Activated gamma-delta T cell treated with Interleukin-2 at 50 U/mL for 16 hours (primary cell): ENCODE data around the gene CPNE9.

Experiments used
- DNase-seq: peaks from one replicate; pipeline ENCODE4 v3.0.0-alpha.2; 2020

CPNE9 gene

DNA sequence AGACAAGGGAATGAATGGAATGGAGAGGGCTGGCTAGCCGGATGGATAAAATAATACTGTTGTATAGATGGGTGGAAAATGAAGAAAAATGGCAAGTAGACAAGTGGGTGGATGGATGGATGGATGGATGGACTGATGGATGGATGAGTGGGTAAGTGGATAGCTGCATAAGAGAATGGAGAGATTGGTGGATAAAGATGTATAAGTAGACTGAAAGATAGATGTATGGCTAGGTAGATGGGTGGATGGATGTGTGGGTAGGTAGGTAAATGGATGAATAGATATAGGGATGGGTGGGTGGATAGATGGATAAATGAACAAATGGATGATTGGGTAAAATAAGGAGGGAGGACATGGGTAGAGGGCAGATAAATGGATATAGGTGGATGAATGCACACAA lies 13.9 kb downstream of the CPNE9 start:
- no peak for DNase-seq

DNA sequence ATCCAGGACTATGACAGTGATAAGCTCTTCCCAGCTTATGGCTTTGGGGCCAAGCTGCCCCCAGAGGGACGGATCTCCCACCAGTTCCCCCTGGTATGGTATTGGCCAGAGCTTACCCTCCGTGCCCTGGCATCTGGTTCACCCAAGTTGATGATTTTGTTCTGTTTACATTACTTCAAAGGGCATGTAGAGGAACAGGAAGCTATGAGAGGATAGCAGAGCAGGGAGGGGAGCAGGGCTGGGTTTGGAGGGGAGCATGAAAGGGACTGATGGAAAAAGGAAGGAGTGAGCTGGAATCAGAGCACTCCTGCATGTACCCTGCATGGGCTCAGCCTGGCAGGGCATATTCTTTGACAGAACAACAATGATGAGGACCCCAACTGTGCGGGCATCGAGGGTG lies 14.5 kb downstream of the CPNE9 start:
- DNase-seq, result no peak

DNA sequence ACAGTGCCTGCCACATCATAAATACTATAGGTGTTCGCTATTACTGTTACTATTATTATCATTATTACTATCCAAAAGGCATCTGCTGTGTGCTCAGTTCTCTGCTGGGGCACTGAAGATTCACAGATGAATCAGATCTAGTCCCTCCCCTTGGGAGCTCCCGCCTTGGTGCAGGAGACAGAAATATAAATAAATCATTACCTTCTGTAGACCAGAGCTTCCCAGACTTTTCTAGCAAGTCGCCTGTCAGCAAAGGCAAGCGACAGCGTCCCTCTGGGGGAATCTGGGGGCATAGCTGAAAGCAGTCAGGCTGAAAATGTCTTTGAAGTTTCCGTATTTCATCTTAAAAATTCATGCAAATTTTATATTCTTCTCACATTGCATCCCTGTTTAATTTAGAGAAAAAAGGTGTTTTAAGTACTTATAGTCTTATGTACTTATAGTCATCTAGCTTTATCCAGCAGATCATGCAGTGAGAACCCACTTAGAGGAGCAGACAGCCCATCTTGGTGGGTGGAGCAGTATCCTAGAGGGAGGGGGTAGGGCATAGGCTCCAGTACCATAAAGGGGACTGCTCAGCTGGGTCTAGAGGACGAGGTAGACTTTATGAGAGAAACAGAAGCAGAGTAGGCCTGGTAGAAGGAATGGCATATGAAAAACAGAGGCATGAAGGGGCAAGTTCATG lies 17.5 kb downstream of the CPNE9 start:
- no peak for DNase-seq

DNA sequence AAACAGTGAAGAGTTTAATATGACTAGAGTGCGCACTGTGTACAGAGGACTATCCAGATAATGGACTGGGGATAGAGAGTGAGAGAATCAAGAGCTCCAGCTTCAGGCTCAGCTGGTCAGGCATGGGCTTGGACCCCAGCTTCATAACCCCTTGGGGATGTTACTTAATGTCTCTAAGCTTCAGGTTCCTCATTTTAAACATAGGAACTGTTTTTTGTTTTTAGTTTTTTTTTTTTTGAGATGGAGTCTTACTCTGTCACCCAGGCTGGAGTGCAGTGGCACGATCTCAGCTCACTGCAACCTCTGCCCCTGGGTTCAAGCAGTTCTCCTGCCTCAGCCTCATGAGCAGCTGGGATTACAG lies 18.0 kb downstream of the CPNE9 start:
- DNase-seq, result no peak

DNA sequence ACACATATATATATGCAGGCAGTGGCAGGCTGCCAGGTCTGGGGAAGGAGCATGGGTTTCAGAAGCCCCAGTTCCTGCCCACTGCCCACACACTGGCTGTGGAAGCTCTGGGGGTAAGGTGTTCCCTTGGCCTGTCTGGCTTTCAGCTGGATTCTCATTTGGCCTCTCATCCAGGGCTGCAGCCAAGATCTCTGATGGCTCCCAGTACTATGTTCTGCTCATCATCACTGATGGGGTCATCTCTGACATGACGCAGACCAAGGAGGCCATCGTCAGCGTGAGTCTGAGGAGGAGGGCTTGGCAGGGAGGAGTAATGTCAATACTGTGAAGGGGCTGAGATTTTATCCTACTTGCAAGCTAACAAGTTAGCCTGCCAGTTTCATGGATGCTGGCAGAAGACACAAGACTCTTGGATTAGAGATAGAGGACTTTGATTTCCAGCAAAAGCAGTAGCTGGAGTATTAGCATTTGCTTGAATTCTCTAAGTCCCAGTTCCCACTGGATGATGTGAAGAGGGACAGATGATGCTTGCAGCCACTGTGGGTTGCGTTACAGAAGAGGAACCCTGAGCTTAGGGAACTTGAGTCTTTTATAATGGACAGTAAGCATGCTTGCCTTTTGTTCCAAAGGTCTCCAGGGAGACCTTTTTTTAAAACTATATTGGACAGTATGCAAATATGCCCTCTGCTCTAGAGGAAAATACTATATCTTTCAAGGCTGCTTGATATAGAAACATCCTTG lies 22.3 kb downstream of the CPNE9 start:
- DNase-seq, result no peak

DNA sequence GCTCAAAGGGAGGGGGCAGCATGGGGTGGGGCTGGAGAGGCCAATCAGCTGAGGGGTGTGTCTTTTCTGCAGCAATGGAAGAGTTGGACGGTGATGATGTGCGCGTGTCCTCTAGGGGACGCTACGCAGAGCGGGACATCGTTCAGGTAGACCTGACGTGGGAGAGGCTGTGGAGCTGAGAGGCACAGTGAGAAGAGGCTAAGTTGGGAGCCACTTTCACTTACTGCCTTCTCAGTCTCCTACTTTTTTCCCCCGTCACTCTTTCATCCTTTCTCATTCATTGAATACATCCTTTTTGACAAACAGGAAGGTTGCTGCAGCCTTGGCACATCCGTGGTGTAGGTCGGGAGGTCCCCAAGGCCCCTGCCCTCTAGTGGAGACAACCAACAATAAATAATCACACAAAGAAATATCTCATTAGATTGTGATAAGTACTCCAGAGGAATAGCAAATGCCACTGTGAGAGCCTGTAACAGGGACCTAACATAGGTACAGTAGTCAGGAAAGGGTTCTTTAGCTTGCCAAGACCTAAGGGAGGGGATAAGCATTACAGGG lies 23.5 kb downstream of the CPNE9 start:
- peak; percentile 54 for DNase-seq

DNA sequence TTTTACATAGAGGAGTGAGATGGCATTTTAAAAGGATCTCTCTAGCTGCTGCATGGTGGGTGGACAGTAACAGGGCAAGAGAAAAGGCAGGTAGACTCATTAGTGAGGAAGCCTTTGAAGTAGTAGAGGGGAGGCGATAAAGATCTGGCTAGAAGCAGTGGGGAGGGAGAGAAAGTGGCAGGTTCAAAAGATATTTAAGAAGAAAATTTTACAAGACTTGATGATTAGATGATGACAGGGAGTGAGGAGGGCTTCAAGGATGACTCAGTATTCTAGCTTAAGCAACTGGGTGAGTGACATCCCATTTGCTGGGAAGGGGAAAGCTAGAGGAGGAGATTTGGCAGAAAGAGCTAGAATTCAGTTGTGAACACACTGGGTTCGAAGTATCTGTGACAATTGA lies 24.1 kb downstream of the CPNE9 start:
- no peak for DNase-seq

DNA sequence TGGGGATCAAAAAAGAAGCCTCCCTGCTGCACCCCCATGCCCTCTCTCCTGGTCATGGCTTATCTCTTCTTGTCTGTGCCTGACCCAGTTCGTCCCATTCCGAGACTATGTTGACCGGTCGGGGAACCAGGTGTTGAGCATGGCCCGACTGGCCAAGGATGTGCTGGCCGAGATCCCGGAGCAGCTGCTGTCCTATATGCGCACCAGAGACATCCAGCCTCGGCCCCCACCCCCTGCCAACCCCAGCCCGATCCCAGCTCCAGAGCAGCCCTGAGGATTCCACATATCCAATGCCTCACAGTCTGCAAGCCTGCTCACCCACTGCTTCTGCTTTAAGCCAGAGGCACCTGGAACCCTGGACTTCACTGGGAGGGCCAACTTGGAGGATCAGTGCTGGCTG lies 25.8 kb downstream of the CPNE9 start:
- DNase-seq, result no peak

DNA sequence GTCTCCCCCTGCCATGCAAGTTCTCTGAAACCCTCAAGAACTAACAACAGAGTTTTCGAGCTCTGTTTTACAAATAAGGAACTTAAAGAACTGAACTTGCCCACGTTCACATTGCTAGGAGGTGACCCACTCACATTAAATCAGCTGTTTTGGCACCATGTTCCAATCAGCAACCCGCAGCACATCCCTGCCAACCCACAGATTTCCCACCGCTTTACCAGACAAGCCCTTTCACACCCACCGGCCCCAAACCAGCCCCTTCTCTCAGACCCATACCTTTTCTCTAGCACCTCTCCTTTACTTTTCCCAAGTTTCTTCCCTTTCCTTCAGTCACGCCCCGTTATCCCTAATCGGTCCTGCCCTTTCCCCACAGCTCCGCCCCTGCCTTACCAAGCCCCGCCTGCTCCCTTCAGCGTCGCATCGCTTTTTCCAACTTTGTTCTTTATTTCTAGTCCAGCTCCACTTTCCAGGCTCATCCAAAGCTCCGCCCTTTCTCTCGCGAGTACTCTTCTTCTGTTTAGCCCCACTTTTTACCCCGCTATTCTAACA lies 27.1 kb downstream of the CPNE9 start:
- no peak for DNase-seq

DNA sequence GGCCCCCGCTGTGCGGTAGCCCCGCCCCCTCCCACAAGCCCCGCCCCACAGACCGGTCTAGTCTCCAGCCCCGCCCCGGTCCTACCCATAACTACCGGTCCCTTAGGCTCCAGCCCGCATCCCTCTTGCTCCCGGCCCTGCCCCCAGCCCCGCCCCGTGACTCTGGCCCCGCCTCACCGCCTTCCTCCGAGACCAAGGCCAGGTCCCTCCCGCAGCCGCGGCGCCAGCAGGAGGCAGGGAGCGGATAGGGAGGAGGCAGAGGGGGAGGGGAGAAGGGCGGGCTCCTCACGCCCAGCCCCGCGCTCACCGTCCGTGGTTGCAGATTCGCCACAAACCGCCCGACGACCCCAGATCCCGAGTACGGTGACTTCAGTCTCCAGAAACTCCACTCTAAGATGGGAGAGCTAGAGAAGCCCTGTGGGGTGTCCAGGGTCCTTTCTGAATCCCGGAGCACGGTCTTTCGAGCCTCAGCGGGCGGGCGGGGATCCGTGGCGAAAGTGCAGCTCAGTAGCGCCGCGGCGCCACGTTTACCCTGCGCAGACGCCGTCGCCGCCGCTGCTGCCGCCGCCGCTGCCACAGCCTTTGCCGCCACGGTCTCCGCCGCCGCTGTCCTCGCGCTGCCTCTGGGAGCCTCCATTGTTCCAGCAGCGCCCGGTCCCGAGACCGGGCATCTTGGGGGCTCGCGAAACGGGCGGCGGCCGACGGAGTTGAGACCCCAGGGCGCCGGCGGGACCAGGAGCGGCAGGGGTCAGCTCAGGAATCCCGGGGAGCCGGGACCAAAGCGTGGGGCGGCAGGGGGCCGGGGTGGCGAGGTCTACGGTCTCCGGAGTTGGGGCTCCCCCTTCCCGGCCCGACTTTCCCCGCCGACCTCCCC lies 27.8 kb downstream of the CPNE9 start, which contains the start of gene BRPF1:
BRPF1 (plus strand) TSS at position 530 of the 874 bp plus-strand sequence. CDS start 2,406 bp downstream, outside the sequence.
- DNase-seq, result peak; percentile 100

DNA sequence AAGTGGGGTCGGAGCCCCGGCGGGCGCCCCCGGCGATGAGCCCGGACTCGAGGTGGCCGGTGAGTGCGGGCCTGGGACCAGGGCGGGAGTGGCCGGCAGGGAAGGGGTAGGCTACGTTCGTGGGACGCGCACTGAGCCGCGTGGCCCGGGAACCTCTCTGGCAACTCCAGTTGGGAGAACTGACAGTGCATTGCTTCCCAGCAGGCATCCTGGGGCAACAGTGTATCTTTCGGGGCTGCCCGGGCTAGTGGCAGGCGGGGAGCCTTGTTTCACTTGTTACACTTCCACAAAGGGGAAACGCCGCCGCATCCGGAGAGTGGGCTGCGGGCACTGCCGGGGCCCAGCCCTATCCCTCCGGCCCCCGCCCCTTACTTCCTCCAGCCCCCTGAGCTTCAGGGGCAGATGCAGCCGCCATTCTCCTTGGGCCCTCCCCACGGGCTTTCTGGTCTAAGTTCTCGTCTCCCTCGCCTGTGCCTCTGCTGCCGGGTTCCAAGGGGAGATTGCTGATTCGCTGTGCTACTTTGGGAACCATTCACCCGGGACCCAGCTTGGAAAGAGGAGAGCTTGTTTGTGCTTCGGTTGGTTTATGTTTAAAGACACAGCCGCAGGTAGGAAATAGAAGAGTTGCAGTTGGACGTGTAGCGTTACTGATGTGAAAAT lies 28.6 kb downstream of the CPNE9 start:
- DNase-seq, result peak; percentile 56

DNA sequence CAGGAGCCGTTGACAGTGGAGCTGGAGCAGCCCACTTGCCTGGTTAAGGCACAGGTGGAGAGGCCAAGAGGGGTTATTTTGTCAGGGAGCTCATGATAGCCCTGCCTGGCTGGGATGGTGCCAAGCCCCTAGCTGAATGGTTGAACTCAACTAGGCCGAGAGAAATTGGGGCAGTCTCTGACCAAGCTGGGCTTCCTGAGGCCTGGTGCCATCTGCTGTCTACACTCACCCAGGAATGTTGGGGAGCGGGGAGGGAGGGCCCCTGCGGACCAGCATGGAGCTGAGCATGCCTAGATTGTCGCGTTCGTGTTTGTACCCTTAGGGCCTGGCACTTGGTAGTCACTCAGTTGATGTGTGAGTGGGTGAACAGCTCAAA lies 29.1 kb downstream of the CPNE9 start:
- DNase-seq, result no peak

DNA sequence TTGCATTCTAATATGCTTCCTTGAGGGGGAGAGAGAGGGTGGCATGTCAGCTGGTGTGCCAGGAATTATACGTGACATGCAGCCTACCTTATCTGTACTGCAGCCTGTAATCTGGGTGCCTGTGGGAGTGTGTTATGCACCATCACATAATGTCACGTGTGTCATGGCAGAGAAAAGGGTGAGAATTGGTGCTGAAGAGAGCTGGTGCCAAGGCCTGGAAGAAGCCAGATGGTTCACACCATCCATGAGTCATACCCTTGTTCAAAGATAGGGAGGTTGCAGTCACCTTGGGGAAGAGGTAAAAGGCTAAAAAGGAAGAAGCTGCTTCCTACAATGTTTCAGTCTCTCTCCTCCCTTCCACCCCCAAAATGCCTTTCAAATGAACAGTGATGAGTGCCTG lies 33.2 kb downstream of the CPNE9 start:
- no peak for DNase-seq

DNA sequence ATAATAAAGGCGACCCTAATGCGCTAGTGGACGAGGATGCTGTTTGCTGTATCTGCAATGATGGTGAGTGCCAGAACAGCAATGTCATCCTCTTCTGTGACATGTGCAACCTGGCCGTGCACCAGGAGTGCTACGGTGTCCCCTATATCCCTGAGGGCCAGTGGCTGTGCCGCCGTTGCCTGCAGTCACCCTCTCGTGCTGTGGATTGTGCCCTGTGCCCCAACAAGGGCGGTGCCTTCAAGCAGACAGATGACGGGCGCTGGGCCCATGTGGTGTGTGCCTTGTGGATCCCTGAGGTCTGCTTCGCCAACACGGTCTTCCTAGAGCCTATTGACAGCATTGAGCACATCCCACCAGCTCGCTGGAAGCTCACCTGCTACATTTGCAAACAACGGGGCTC lies 35.5 kb downstream of the CPNE9 start:
- no peak for DNase-seq

DNA sequence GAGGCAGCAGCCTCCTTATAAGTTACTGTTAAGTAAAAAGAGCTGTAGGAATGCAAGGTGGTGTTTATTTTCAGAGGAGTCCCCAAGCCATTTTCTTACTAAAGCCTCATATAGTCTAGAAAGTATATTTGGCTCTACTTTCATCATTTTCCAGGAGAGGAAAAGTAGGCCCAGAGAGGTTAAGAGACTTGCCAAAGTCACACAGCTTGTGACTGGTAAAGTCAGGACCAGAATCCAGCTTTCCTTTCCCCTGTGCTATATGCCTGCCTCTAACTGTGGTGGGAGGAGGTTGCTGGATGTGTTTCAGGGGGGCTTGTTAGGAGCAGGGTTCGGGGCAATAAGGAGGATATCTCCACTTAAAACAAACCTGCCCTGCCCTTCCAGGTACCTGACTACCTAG lies 38.9 kb downstream of the CPNE9 start:
- DNase-seq, result no peak

DNA sequence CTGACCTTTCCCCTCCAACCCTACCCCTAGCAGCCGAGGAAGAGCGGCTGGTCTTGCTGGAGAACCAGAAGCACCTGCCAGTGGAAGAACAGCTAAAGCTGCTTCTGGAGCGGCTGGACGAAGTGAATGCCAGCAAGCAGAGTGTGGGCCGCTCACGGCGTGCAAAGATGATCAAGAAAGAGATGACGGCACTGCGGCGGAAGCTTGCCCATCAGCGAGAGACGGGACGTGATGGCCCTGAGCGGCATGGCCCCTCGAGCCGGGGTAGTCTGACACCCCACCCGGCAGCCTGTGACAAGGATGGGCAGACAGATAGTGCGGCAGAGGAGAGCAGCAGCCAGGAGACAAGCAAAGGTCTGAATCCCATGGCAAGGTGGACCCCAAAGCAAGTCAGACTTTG lies 39.9 kb downstream of the CPNE9 start:
- DNase-seq, result no peak

DNA sequence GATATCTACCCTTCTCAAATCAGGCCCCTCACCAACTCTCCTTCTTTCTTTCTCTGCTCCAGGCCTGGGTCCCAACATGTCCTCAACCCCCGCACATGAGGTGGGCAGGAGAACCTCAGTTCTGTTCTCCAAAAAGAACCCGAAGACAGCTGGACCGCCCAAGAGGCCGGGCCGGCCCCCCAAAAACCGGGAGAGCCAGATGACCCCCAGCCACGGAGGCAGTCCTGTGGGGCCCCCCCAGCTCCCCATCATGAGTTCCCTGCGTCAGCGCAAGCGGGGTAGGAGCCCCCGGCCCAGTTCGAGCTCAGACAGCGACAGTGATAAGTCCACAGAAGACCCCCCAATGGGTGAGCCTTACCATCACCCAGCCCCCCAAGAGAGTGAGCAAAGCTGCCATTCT lies 40.5 kb downstream of the CPNE9 start:
- DNase-seq, result no peak

DNA sequence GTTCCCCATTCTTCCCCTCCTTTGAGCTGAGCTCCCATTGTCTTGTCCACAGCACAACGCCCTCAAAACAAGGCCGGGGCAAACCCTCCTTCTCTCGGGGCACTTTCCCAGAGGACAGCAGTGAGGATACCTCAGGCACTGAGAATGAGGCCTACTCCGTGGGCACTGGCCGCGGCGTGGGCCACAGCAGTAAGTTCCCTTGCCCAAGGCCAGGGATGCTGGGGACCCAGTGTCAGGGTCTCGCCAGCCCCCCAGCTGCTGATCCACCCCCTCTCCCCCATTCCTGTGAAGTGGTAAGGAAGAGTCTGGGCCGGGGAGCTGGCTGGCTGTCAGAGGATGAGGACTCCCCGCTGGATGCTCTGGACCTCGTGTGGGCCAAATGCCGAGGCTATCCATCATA lies 41.9 kb downstream of the CPNE9 start:
- no peak for DNase-seq

DNA sequence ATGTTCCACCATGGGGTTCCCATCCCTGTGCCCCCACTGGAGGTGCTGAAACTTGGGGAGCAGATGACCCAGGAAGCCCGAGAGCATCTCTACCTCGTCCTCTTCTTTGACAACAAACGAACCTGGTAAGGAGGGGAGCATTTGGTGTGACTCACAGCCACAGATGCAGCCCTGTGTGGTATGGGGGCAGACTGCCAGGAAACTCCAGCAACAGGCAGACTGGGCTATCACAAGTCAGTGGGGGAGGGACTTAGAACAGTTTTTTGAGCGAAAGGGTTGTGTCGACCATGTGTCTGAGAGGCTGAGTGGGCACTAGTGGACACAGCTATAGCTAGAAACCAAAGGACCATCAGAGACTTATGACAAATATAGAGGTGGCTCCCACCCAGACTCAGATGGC lies 42.7 kb downstream of the CPNE9 start:
- no peak for DNase-seq

DNA sequence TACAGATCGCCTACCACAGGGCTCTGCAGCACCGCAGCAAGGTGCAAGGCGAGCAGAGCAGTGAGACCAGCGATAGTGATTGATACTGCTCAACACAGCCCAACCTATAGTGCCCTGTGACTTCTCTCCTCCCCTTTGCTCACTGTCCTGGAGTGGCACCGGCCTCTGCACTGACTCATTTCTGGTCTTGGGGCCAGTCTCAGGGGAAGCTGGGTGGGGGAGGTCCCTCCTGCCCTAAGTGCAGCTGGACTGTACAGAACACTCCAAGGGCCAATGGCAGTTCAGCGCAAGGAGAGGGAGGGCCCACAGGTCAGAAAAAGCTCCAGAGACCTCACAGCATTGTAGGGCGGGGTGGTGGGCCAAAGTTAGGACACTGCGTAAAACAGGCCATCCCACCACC lies 43.6 kb downstream of the CPNE9 start:
- DNase-seq, result no peak

DNA sequence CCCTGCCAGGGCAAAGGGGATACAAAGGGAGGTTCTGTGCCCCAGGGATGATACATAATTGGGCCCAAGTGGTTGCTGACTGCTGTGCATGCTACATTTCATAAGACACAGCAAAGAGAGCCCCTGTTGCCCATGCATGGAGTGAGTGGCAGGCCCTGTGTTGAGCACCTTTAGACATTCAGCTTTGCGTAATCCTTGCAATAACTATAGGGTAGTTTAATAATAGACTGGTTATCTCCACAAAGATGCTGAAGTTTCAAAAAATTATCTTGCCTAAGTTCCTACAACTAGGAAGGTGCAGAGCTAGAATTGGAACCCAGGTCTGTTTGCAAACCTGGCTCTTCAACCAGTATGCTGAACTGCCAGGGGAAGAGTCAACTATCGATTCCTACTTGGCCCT lies 44.4 kb downstream of the CPNE9 start:
- DNase-seq, result no peak

DNA sequence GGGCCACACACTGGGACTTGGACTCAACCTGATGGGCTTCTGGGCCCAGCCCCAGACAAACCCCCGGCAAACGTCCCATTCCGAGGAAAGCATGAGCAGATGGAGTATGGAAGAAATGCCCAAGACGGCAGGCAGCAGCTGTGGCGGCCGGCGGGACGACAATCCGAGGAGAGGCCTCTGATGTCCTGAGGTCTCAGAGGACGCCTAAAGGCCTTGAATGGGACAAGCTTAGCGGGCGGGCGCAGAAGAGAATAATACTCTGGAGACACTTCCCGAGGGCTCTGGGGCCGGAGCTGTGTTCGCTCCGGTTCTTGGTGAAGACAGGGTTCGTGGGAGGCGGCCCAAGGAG lies 45.6 kb downstream of the CPNE9 start:
- no peak for DNase-seq
